Lower leg skin (tissue), 4 donors: ENCODE results near the gene APPL1. TPM values are rescaled to one million over a fixed set of nuclear protein-coding genes. Genes with fewer than 3 reads are reported as not detected.

ENCODE experiments used
- DNase-seq, 2 donors: peaks; one replicate each; pipeline ENCODE4 v3.0.0-alpha.2; 2019; ENCODE audit warnings: low spot score in 2 of 2
- H3K4me3 ChIP-seq: fragments of 200-600 bp; sonication (generic); 2 replicates; pipeline ENCODE4 v1.5.1; 2017; ENCODE audit warnings: mild to moderate bottlenecking, low read depth; ENCODE audit not compliant: poor library complexity, severe bottlenecking
- CTCF ChIP-seq, 3 donors: fragments of 450-650 bp; IDR thresholded peaks; one replicate each; pipeline ENCODE4 v1.5.1; 2016; ENCODE audit warnings: antibody characterized with exemption in 3 of 3, mild to moderate bottlenecking in 3 of 3, moderate library complexity in 2 of 3
- POLR2A ChIP-seq, 2 donors: fragments of 450-650 bp; IDR thresholded peaks; one replicate each; pipeline ENCODE4 v1.6.1; 2016 to 2017; ENCODE audit warnings: antibody characterized with exemption in 2 of 2, mild to moderate bottlenecking in 1 of 2, moderate library complexity in 1 of 2
- WGBS, 2 donors: methylation state at CpG; one replicate each; pipeline ENCODE4 v1.1.5; 2018; 5-methylcytosine and 5-hydroxymethylcytosine counted together
- intact Hi-C: fragments of 100-400 bp; cut with DNase I; formaldehyde crosslinking; loops from one replicate; pipeline ENCODE4 v1.15.0; 2023; ENCODE audit warnings: low total_unique reads
- total RNA-seq, 4 donors: library from RNA; depleted of rRNA; stranded (reverse); fragments of >200 nt; gene quantifications; one replicate each; pipeline ENCODE4 v1.1.0, GENCODE V29; 2016

The APPL1 gene
- total RNA-seq, 4 donors from 2014 or later, result 41.8 to 49.0 (median 44.5) TPM

- TF ChIP-seq POLR2A (IDR thresholded peaks at IDR 0.05) (no peak), CTCF (IDR thresholded peaks at IDR 0.05) (no peak)
- H3K4me3 ChIP-seq, result no peak overlapping the region
- 93 to 94% methylated on average over 2 of the region's 2 CpGs for WGBS, 2 donors
- intact Hi-C loops, result no loop called here
- no peak for DNase-seq
These were observed 47.9 kb downstream of the APPL1 start for GRCh38 chr3:57275393-57275792.

GRCh38 chr3:57278237-57278636 lies 50.7 kb downstream of the APPL1 start:
- H3K4me3 ChIP-seq, result no peak overlapping the region
- 93 to 100% methylated on average over 1 of the region's 1 CpG for WGBS, 2 donors
- intact Hi-C loops, result no loop called here
- no peak for TF ChIP-seq POLR2A (IDR thresholded peaks at IDR 0.05)
- TF ChIP-seq CTCF (IDR thresholded peaks at IDR 0.05), result no peak
- DNase-seq, result no peak

- intact Hi-C loops, result no loop called here
- DNase-seq, result no peak
- no peak overlapping the region for H3K4me3 ChIP-seq
- WGBS, 2 donors, result 88 to 89% methylated on average over 5 of the region's 5 CpGs
- TF ChIP-seq CTCF (IDR thresholded peaks at IDR 0.05) (no peak), POLR2A (IDR thresholded peaks at IDR 0.05) (no peak)
These were observed 52.2 kb downstream of the APPL1 start for GRCh38 chr3:57279685-57280084.

- 64 to 72% methylated on average over 1 of the region's 1 CpG for WGBS, 2 donors
- TF ChIP-seq CTCF (IDR thresholded peaks at IDR 0.05) (no peak), POLR2A (IDR thresholded peaks at IDR 0.05) (no peak)
- intact Hi-C loops, result no loop called here
- DNase-seq, result no peak
- H3K4me3 ChIP-seq, result no peak overlapping the region
These were observed 54.2 kb downstream of the APPL1 start for GRCh38 chr3:57281715-57282114.

GRCh38 chr3:57283334-57283733 lies 55.8 kb downstream of the APPL1 start:
- DNase-seq, result no peak
- 63 to 66% methylated on average over 6 of the region's 6 CpGs for WGBS, 2 donors
- TF ChIP-seq CTCF (IDR thresholded peaks at IDR 0.05) (no peak), POLR2A (IDR thresholded peaks at IDR 0.05) (no peak)
- intact Hi-C loops, result no loop called here
- no peak overlapping the region for H3K4me3 ChIP-seq

- TF ChIP-seq CTCF (IDR thresholded peaks at IDR 0.05) (no peak), POLR2A (IDR thresholded peaks at IDR 0.05) (no peak)
- WGBS, 2 donors, result 52 to 62% methylated on average over 2 of the region's 2 CpGs
- H3K4me3 ChIP-seq, result no peak overlapping the region
- DNase-seq, result no peak
- intact Hi-C loops, result no loop called here
These were observed 59.7 kb downstream of the APPL1 start for GRCh38 chr3:57287205-57287604.
